22Rv1 (cell line): ENCODE results near the gene OR2L5.

Experiments used
- H3K27ac ChIP-seq: fragments of 450-650 bp; 2 replicates; pipeline ENCODE4 v1.5.1; 2017
- CTCF ChIP-seq: fragments of 450-650 bp; IDR thresholded peaks from 2 replicates; pipeline ENCODE4 v1.5.1; 2017; ENCODE audit warnings: mild to moderate bottlenecking
- ZFX ChIP-seq: fragments of 450-650 bp; IDR thresholded peaks from 2 replicates; pipeline ENCODE4 v1.6.1; 2017; ENCODE audit warnings: antibody characterized with exemption, borderline replicate concordance

The OR2L5 gene

GRCh38 chr1:248055261-248055660 lies 41.8 kb downstream of the OR2L5 start:
- no peak overlapping the region for H3K27ac ChIP-seq
- TF ChIP-seq ZFX = no peak
- TF ChIP-seq CTCF = no peak

- H3K27ac ChIP-seq = no peak overlapping the region
- TF ChIP-seq CTCF = no peak
- TF ChIP-seq ZFX = no peak
Measured at GRCh38 chr1:248065071-248065470, 51.6 kb downstream of the OR2L5 start.

- no peak overlapping the region for H3K27ac ChIP-seq
- TF ChIP-seq ZFX (no peak), CTCF (no peak)
Measured at GRCh38 chr1:248065604-248066003, 52.1 kb downstream of the OR2L5 start.
